T-helper 17 cell (primary cell): ENCODE data around the gene EIF2B2. TPM values are rescaled to one million over a fixed set of nuclear protein-coding genes. Genes with fewer than 3 reads are reported as not detected.
A peak's percentile ranks its signal among the peaks of the same experiment; 100 is the strongest.

Experiments
- ATAC-seq: fragments of 150-1000 bp; cut with Tn5 transposase; 2 replicates; pipeline ENCODE4 v1.10.0; 2021; ENCODE audit warnings: mild to moderate bottlenecking, moderate library complexity
- DNase-seq, 3 donors: peaks; one replicate each; pipeline versions ENCODE4 v3.0.0 to v3.0.0-alpha.2; 2020 to 2021
- H3K9me3 ChIP-seq: one replicate; pipeline ENCODE4 v1.7.0; 2013; ENCODE audit warnings: low read length, mild to moderate bottlenecking; ENCODE audit not compliant: control insufficient read depth, poor library complexity, severe bottlenecking
- H3K27ac Mint-ChIP-seq: one replicate; pipeline ENCODE4 v1.8.0; 2022; ENCODE audit warnings: mild to moderate bottlenecking, moderate library complexity, mixed read lengths
- H3K27me3 Mint-ChIP-seq: one replicate; pipeline ENCODE4 v1.8.0; 2022; ENCODE audit warnings: mixed read lengths
- H3K36me3 Mint-ChIP-seq: one replicate; pipeline ENCODE4 v1.8.0; 2022; ENCODE audit warnings: low read depth, mixed read lengths
- H3K4me1 Mint-ChIP-seq: one replicate; pipeline ENCODE4 v1.8.0; 2022; ENCODE audit warnings: mild to moderate bottlenecking, mixed read lengths
- H3K4me3 Mint-ChIP-seq: one replicate; pipeline ENCODE4 v1.8.0; 2022; ENCODE audit warnings: mild to moderate bottlenecking, moderate library complexity, mixed read lengths
- total RNA-seq, 4 donors: library from RNA in 2 of 4; stranded (reverse) in 2 of 4; gene quantifications; one replicate each; pipeline ENCODE4 v1.2.3 and lab custom pipeline; 2022 to 2026

Gene EIF2B2
- total RNA-seq, 2 donors from 2014 or later: 22.9 to 25.9 TPM

DNA sequence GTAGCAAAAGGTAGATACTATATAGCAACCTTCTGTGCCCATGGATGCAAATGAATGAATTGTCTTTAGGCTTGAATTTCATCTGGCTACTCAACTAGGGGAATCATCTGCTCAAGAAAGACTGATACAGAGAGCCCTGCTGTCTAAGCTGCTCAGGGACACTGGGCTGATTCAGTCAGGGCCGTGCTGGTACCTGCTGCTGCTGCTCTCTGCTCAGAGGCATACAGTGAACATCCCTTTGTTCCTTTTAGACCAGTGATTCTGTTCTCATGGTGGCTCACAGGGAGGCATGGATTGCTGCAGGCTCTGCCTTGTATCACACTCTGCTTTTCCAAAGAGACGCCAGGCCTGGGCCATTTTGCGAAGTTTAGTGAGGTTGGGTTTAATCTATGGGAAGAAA lies 14.1 kb downstream of the EIF2B2 start:
- H3K4me3 Mint-ChIP-seq: no peak overlapping the region
- ATAC-seq (no peak), DNase-seq (no peak)
- no peaks in the 10 kb centered on the region for H3K27me3 Mint-ChIP-seq
- no peaks in the 10 kb centered on the region for H3K9me3 ChIP-seq
- peaks cover 12% of the 10 kb centered on the region for H3K36me3 Mint-ChIP-seq
- peaks cover 10% of the 10 kb centered on the region for H3K4me1 Mint-ChIP-seq
- no peak overlapping the region for H3K27ac Mint-ChIP-seq

DNA sequence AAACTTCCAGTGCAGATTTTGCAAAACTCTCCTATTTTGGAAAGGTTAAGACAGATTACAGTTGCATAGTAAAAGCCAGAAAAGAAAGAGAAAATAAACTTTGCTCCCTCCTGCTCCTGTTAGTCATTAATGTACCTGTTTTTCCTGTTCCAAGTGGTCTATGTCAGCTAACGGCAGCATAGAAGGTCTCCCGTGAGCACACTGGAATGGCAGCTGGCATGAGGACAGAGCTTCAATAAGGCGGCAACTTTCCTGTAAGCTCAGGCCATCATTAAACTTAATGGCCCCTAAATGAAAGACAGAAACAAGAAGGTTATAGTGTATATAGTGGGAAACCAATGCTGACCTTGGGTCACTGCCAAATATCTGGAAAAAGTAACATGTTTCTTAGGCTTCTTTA lies 16.0 kb downstream of the EIF2B2 start:
- DNase-seq (no peak), ATAC-seq (no peak)
- Mint-ChIP-seq H3K27me3 (no peaks in the 10 kb centered on the region), H3K27ac (no peak overlapping the region), H3K4me3 (no peak overlapping the region), H3K4me1 (peaks cover 10% of the 10 kb centered on the region), H3K36me3 (peaks cover 12% of the 10 kb centered on the region)
- no peaks in the 10 kb centered on the region for H3K9me3 ChIP-seq

DNA sequence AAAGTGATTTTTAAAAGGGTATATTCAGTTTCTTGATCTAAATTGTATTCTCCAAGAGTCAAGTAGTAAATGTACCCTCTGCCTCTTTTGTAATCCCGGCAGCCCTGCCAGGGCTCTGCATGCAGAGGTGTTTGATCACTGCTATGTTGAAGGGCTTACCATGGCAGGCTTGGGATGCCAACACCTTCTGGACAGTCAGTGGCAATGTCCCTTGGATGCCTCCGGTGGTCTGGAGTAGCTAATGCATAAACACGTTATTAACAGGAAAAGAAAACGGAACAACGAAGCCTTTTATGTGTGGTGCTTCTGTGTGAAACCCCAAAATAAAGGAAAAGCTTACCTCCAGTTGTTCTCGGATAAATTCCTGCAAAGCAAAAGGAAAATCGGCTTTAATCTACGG lies 19.9 kb downstream of the EIF2B2 start:
- Mint-ChIP-seq H3K36me3 (peaks cover 6% of the 10 kb centered on the region), H3K4me1 (peaks cover 6% of the 10 kb centered on the region), H3K4me3 (no peak overlapping the region), H3K27me3 (no peaks in the 10 kb centered on the region), H3K27ac (peak overlapping the region; percentile 74)
- ATAC-seq: no peak
- no peaks in the 10 kb centered on the region for H3K9me3 ChIP-seq
- no peak for DNase-seq

DNA sequence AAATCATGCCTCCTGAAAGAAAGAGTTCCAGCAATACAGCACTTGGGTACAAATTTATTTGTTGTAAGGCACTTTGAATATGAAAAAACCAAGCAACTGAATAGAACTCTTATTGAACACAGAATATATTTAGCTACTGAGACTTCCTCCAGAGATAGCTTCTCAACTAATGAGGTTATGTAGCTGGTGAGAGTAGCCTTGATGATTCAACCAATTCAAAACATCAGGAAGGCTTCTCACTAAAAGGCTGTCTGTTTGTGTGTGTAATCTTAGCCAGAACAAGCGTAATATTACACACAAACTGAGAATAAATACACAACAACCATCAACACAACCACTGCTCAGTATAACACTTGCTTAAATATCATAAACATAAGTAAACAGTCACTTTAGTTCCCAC lies 20.4 kb downstream of the EIF2B2 start:
- ATAC-seq (no peak), DNase-seq (no peak)
- peaks cover 6% of the 10 kb centered on the region for H3K36me3 Mint-ChIP-seq
- no peaks in the 10 kb centered on the region for H3K9me3 ChIP-seq
- H3K27ac Mint-ChIP-seq: no peak overlapping the region
- no peaks in the 10 kb centered on the region for H3K27me3 Mint-ChIP-seq
- no peak overlapping the region for H3K4me3 Mint-ChIP-seq
- H3K4me1 Mint-ChIP-seq: peaks cover 6% of the 10 kb centered on the region

DNA sequence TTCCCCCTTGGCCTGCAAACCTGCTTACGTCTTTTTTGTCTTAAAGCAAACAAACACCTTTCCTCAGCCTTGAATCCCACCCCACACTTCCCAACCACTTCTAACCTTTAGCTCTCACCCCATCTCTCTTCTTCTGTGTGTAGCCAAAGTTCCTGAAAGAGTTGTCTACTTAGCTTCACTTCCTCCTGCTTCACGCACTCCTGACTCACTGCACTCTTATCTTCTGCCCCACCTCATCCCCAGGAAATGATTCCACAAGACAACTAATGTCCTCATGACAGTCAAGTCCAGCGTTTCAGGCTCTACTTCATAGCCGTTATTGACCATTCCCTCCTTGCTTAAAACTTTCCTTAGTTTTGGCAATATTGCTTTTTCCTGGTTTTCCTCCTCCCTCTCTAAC lies 22.4 kb downstream of the EIF2B2 start:
- no peaks in the 10 kb centered on the region for H3K9me3 ChIP-seq
- Mint-ChIP-seq H3K27ac (no peak overlapping the region), H3K27me3 (no peaks in the 10 kb centered on the region), H3K4me3 (no peak overlapping the region), H3K36me3 (peaks cover 3% of the 10 kb centered on the region), H3K4me1 (peaks cover 3% of the 10 kb centered on the region)
- ATAC-seq (no peak), DNase-seq (no peak)

DNA sequence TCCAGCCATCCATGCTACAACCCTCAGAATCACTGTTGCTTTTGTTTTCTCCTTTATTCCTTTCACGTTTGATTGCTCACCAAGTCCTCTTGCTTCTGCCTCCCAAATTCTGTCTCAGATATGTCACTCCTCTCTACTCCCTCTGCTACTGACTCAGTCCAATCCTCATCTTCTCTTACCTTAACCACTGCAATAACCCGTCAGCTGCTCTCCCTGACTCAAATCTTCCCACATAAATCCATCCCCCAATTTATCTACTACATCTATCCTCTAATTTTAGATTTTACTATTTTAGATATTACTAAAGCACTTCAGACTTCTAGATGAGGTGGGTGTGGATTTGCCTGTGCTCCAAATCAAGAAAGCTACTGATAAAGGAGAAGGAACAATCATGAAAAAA lies 23.2 kb downstream of the EIF2B2 start:
- no peaks in the 10 kb centered on the region for H3K27me3 Mint-ChIP-seq
- H3K9me3 ChIP-seq: no peaks in the 10 kb centered on the region
- no peaks in the 10 kb centered on the region for H3K36me3 Mint-ChIP-seq
- H3K4me3 Mint-ChIP-seq: no peak overlapping the region
- no peak for DNase-seq
- no peak overlapping the region for H3K27ac Mint-ChIP-seq
- H3K4me1 Mint-ChIP-seq: peaks cover 2% of the 10 kb centered on the region
- ATAC-seq: no peak

DNA sequence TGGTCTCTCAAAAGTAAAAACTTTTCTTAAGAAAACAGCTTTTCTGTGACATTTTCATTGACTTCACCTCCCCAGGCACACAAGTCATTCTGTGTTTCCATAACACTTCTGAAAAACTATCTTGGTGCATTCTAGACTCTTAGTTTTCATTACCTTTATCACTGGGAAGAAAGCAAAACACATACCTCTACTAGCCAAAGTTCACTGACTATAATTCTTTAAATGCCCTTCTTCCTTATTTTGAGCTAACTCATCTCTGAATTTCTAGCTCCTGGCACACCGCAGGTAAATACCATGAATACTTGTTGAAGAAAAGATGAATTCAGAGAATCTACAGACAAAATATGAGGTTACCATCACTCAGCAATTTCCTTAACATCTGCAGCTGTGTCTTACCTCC lies 27.4 kb downstream of the EIF2B2 start:
- no peaks in the 10 kb centered on the region for H3K36me3 Mint-ChIP-seq
- H3K4me3 Mint-ChIP-seq: no peak overlapping the region
- ATAC-seq: no peak
- no peaks in the 10 kb centered on the region for H3K4me1 Mint-ChIP-seq
- H3K27ac Mint-ChIP-seq: peak overlapping the region; percentile 29
- no peaks in the 10 kb centered on the region for H3K27me3 Mint-ChIP-seq
- H3K9me3 ChIP-seq: no peaks in the 10 kb centered on the region
- DNase-seq: no peak

DNA sequence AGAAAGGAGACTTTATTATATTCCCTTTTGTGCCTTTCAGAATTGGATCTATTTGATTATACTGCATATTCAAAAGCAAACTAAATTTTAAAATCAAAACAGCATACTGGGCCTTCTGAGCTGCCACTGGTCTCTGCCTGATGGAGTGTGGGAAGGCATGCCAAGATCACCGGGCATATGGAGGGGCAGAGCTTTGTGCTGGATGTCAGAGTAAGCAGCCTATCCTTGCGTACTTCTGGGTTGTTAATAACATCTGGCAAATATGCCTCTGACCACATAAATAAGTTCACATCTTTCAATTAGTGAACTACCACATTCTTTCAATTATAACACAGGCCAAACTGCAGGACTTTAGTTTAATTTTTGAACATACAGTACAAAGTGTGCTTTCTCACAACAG lies 30.2 kb downstream of the EIF2B2 start:
- DNase-seq (no peak), ATAC-seq (no peak)
- Mint-ChIP-seq H3K27ac (no peak overlapping the region), H3K27me3 (no peaks in the 10 kb centered on the region), H3K4me1 (peaks cover 6% of the 10 kb centered on the region), H3K36me3 (peaks cover 11% of the 10 kb centered on the region), H3K4me3 (no peak overlapping the region)
- no peaks in the 10 kb centered on the region for H3K9me3 ChIP-seq

DNA sequence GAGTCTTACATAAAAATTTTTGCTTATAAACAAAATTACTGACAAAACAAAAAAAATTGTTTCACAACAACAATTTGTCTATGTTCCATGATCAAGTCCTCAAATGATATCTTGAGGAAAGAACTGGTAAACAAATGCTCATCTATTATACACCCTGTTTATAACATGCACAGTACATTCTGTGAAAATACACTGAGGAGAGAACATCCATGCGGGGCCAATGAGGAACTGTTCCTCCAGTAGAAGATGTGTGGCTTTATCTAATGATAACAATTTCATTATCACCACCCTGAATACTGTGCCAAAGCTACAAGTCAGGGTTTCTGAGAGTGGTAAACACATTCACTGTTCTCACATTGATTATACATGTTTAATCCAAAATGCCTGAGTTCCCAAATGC lies 37.8 kb downstream of the EIF2B2 start:
- Mint-ChIP-seq H3K4me1 (peaks cover 16% of the 10 kb centered on the region), H3K4me3 (no peak overlapping the region), H3K27me3 (no peaks in the 10 kb centered on the region), H3K27ac (no peak overlapping the region), H3K36me3 (peaks cover 11% of the 10 kb centered on the region)
- no peak for DNase-seq
- ATAC-seq: no peak
- no peaks in the 10 kb centered on the region for H3K9me3 ChIP-seq

DNA sequence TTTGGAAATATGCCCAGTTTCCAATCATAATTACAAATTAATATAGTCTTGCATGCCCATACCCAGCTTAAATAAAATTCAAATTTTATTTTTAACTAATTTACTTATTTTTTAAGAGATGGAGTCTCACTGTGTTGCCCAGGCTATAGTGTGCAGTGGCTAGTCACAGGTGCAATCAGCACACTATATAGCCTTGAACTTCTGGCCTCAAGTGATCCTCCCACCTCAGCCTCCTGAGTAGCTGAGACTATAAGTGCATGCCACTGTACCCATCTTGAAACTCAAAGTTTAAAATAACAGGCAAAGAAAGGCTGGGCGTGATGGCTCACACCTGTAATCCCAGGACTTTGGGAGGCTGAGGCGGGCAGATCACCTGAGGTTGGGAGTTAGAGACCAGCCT lies 38.2 kb downstream of the EIF2B2 start:
- H3K9me3 ChIP-seq: no peaks in the 10 kb centered on the region
- no peak for ATAC-seq
- Mint-ChIP-seq H3K27me3 (no peaks in the 10 kb centered on the region), H3K4me3 (no peak overlapping the region), H3K27ac (no peak overlapping the region), H3K36me3 (peaks cover 7% of the 10 kb centered on the region), H3K4me1 (peaks cover 18% of the 10 kb centered on the region)
- DNase-seq: no peak

DNA sequence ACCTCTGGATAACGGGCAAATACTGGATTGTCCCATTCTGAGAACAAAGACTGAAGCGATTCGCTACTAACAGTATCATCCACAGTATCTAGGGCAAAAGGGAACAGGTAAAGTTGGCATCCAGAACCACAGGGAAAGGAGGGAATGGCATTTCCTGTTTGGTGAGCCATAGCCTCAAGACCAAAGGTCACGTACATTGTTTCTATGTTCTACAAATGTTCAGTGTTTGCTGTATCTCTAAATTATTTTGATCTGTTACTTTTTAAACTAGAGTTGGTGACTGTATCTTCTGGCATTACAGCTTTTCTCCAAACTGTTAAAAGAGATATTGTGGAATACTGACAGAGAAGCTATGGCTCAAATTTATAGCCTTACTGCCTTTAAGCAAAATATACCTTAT lies 38.9 kb downstream of the EIF2B2 start:
- Mint-ChIP-seq H3K27ac (no peak overlapping the region), H3K36me3 (peaks cover 4% of the 10 kb centered on the region), H3K4me1 (peaks cover 20% of the 10 kb centered on the region), H3K27me3 (no peaks in the 10 kb centered on the region), H3K4me3 (no peak overlapping the region)
- no peak for DNase-seq
- H3K9me3 ChIP-seq: no peaks in the 10 kb centered on the region
- no peak for ATAC-seq

DNA sequence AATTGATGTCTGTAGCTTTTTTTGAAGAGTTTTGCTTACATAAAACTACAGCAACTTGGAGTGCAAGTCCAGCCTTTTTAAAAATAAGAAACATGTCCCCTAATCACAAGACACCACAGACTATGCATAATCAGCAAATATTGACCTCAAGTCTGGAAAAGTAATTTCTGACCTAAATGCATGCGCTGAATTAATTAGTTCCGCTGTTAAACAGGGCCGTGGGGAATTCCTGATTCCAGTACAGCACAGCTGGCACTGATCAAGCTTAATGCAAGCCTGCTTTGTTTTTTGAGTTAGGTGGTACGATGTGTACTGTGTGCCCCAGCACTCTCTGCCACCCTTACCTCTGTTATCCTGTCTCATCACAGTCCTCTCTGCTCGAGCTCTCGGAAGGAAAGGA lies 39.3 kb downstream of the EIF2B2 start:
- DNase-seq (no peak), ATAC-seq (peak; percentile 27)
- H3K4me1 Mint-ChIP-seq: peaks cover 19% of the 10 kb centered on the region
- no peak overlapping the region for H3K27ac Mint-ChIP-seq
- no peaks in the 10 kb centered on the region for H3K9me3 ChIP-seq
- no peaks in the 10 kb centered on the region for H3K27me3 Mint-ChIP-seq
- peaks cover under 1% of the 10 kb centered on the region for H3K36me3 Mint-ChIP-seq
- no peak overlapping the region for H3K4me3 Mint-ChIP-seq

DNA sequence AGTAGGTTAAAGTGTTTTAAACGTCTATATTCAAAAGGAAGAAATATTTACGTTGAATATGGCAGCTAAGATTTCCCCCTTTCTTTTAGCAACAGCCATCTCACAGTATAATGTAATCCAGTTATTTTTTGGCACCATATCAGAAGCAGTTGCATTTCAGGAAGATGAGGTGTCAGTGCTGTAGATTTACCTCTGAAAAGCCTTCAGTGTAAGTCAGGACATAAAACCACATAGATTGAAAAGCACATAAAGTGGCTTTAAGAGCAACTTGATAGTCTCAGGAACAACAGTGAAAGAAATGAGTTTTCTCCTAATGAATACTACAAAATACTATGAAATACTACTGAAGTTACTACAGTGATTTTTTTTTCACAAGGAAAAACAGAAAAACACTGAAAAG lies 41.6 kb downstream of the EIF2B2 start:
- H3K36me3 Mint-ChIP-seq: no peaks in the 10 kb centered on the region
- H3K9me3 ChIP-seq: no peaks in the 10 kb centered on the region
- no peaks in the 10 kb centered on the region for H3K27me3 Mint-ChIP-seq
- H3K4me3 Mint-ChIP-seq: no peak overlapping the region
- H3K27ac Mint-ChIP-seq: no peak overlapping the region
- no peak for DNase-seq
- ATAC-seq: no peak
- H3K4me1 Mint-ChIP-seq: peaks cover 25% of the 10 kb centered on the region

DNA sequence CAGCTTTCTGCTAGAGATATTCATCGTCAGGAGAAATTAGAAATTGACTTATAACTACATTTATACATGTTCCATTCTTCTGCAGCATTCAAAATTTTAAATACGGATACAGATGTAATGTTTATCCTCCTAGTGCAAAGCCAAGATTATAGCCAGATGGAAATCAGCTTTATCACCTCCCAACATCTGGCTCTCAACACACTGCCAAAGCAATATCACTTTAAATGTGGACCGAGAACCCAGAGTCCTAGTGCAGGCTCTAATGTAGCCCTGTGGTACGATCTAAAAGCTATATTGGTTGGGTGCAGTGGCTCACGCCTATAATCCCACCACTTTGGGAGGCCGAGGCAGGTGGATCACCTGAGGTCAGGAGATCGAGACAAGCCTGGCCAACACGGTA lies 42.0 kb downstream of the EIF2B2 start:
- H3K4me1 Mint-ChIP-seq: peaks cover 25% of the 10 kb centered on the region
- no peaks in the 10 kb centered on the region for H3K27me3 Mint-ChIP-seq
- ATAC-seq: no peak
- no peak overlapping the region for H3K4me3 Mint-ChIP-seq
- H3K9me3 ChIP-seq: no peaks in the 10 kb centered on the region
- no peak overlapping the region for H3K27ac Mint-ChIP-seq
- H3K36me3 Mint-ChIP-seq: no peaks in the 10 kb centered on the region
- no peak for DNase-seq

DNA sequence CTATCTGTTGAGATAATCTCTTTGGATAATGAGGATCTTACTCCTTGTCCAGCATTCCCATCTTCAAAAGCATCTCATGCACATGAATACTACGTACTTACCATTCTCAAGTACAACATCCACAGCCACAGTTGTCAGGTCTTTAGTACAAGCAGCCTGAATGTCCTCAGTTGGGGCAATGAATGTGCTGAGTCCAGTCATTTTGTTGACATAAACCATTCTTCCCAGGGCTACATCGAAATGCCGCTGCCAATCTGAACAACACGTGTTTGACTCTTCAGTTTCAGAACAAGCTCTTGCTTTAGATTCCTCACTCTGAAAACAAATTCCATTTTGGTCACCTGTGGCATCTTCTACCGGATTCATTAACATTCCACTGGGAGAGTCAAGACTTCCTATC lies 43.6 kb downstream of the EIF2B2 start:
- H3K9me3 ChIP-seq: no peaks in the 10 kb centered on the region
- Mint-ChIP-seq H3K27ac (no peak overlapping the region), H3K36me3 (no peaks in the 10 kb centered on the region), H3K4me3 (no peak overlapping the region), H3K27me3 (no peaks in the 10 kb centered on the region), H3K4me1 (peaks cover 38% of the 10 kb centered on the region)
- ATAC-seq (no peak), DNase-seq (no peak)
